PC-9 (cell line): Measurements from ENCODE around the gene SUPV3L1. TPM values are rescaled to one million over a fixed set of nuclear protein-coding genes. Genes with fewer than 3 reads are reported as not detected.
"Not testable (repeated sequence)": the region's sequence is repeated elsewhere in the genome, so short reads cannot be mapped to it uniquely, and the experiment has no call there.

Source experiments
- BruUV-seq: library from RNA; stranded (reverse); fragments of 400-500 nt; replicated peaks from 2 replicates; lab custom pipeline; 2021; lab: Mats Ljungman, UMichigan
- CTCF ChIA-PET: fragments of 300-600 bp; sonication (Branson Sonifier 250); formaldehyde crosslinking; loops from one replicate; lab custom pipeline; 2022; ENCODE audit warnings: antibody characterized with exemption; lab: Charles Lee
- POLR2A ChIA-PET: fragments of 300-600 bp; sonication (Branson Sonifier 250); formaldehyde crosslinking; loops from one replicate; lab custom pipeline; 2022; ENCODE audit warnings: antibody characterized with exemption; ENCODE audit not compliant: unreplicated experiment; lab: Charles Lee
- DNase-seq, 2 experiments: peaks; one replicate each; pipeline versions ENCODE4 v3.0.0 to v3.0.0-alpha.2; 2015 to 2022; ENCODE audit warnings: mixed read lengths in 1 of 2
- H2AFZ ChIP-seq: fragments of 200-600 bp; sonication (generic); 2 replicates; pipeline ENCODE4 v1.8.1; 2017; ENCODE audit warnings: antibody characterized with exemption
- H3F3A ChIP-seq: fragments of 200-600 bp; sonication (generic); 2 replicates; pipeline ENCODE4 v1.8.1; 2017; ENCODE audit warnings: antibody characterized with exemption, mild to moderate bottlenecking, low read depth; ENCODE audit not compliant: insufficient read depth
- H3K27ac ChIP-seq: fragments of 200-600 bp; sonication (generic); 2 replicates; pipeline ENCODE4 v1.6.1; 2016; ENCODE audit warnings: mixed run types
- H3K27me3 ChIP-seq: fragments of 200-600 bp; sonication (generic); 2 replicates; pipeline ENCODE4 v1.6.1; 2016; ENCODE audit warnings: low read depth, mixed run types; ENCODE audit not compliant: insufficient read depth
- H3K36me3 ChIP-seq: fragments of 200-600 bp; sonication (generic); 2 replicates; pipeline ENCODE4 v1.6.1; 2016; ENCODE audit warnings: low read depth, mixed run types
- H3K4me1 ChIP-seq: fragments of 200-600 bp; sonication (generic); replicated peaks from 2 replicates; pipeline ENCODE4 v1.6.1; 2016; ENCODE audit warnings: mixed run types; ENCODE audit not compliant: insufficient read depth
- H3K4me2 ChIP-seq: fragments of 200-600 bp; sonication (generic); 2 replicates; pipeline ENCODE4 v1.6.1; 2017; ENCODE audit warnings: mixed run types
- H3K4me3 ChIP-seq: fragments of 200-600 bp; sonication (generic); 2 replicates; pipeline ENCODE4 v1.6.1; 2016; ENCODE audit warnings: mixed run types
- H3K79me2 ChIP-seq: fragments of 200-600 bp; sonication (generic); 2 replicates; pipeline ENCODE4 v1.6.1; 2017; ENCODE audit warnings: low read depth, mixed run types
- H3K9me2 ChIP-seq: fragments of 200-600 bp; sonication (generic); 2 replicates; pipeline ENCODE4 v1.8.1; 2017; ENCODE audit warnings: mild to moderate bottlenecking; ENCODE audit not compliant: insufficient read depth
- H3K9me3 ChIP-seq: fragments of 200-600 bp; sonication (generic); 2 replicates; pipeline ENCODE4 v1.8.1; 2016; ENCODE audit warnings: low read depth; ENCODE audit not compliant: insufficient read depth
- H4K20me1 ChIP-seq: fragments of 200-600 bp; sonication (generic); 2 replicates; pipeline ENCODE4 v1.8.1; 2017; ENCODE audit not compliant: insufficient read depth
- CTCF ChIP-seq: fragments of 200-600 bp; sonication (generic); conservative IDR thresholded peaks from 2 replicates; pipeline ENCODE4 v1.6.1; 2017; ENCODE audit warnings: mixed run types, antibody characterized with exemption, mild to moderate bottlenecking, moderate library complexity
- EZH2 ChIP-seq: fragments of 200-600 bp; sonication (generic); IDR thresholded peaks from 2 replicates; pipeline ENCODE4 v1.8.0; 2017; ENCODE audit warnings: antibody characterized with exemption, low read depth
- intact Hi-C: fragments of 100-400 bp; cut with micrococcal nuclease; formaldehyde crosslinking; loops from one replicate; pipeline ENCODE4 v1.10.0; 2022; ENCODE audit not compliant: unreplicated experiment
- total RNA-seq: library from RNA; stranded (reverse); gene quantifications from 2 replicates; pipeline ENCODE4 v1.2.3, GENCODE V29; 2021

SUPV3L1 gene
- total RNA-seq, 1 experiment from 2014 or later = 55.7 TPM

GRCh38 chr10:69141304-69141703, 38.7 kb upstream of the SUPV3L1 start:
- Histone ChIP-seq H3K4me2 (no peak overlapping the region), H4K20me1 (peaks cover 24% of the 10 kb centered on the region; the same call in 1 of the 2 replicates), H3K36me3 (peaks cover 19% of the 10 kb centered on the region; the same call in 1 of the 2 replicates), H3K79me2 (peaks cover 73% of the 10 kb centered on the region), H2AFZ (no peak overlapping the region), H3K9me2 (no peaks in the 10 kb centered on the region; the same call in 1 of the 2 replicates), H3K27ac (no peak overlapping the region), H3K4me3 (no peak overlapping the region), H3K9me3 (no peaks in the 10 kb centered on the region), H3K4me1 (no peaks in the 10 kb centered on the region), H3F3A (peaks cover 16% of the 10 kb centered on the region), H3K27me3 (no peaks in the 10 kb centered on the region)
- 0 out of 2 replicates have a peak, but pooled peaks have one; percentile 21 for TF ChIP-seq CTCF
- no peak for TF ChIP-seq EZH2
- intact Hi-C loops = no loop called here
- ChIA-PET CTCF (no interaction called here), POLR2A (no interaction called here)
- BruUV-seq = no TSS peak
- DNase-seq = no peak

DNA sequence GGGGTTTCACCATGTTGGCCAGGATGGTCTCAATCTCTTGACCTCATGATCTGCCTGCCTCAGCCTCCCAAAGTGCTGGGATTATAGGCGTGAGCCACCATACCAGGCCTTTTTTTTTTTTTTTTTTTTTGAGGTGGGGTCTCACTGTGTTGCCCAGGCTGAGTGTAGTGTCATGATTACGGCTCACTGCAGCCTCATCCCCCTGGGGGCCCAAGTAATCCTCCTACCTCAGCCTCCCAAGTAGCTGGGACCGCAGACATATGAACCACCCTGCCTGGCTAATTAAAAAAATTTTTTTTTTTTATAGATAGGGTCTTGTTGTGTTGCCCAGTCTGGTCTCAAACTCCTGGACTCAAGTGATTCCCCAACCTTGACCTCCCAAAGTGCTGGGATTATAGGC, 38.0 kb upstream of the SUPV3L1 start:
- peaks cover 72% of the 10 kb centered on the region for H3K79me2 ChIP-seq
- H3F3A ChIP-seq = peaks cover 13% of the 10 kb centered on the region; the same call in 1 of the 2 replicates
- H3K4me3 ChIP-seq, H3K4me2 ChIP-seq, BruUV-seq, H2AFZ ChIP-seq, H3K9me2 ChIP-seq, H3K27ac ChIP-seq, POLR2A ChIA-PET, H3K9me3 ChIP-seq, intact Hi-C loops, H3K27me3 ChIP-seq, DNase-seq, H3K4me1 ChIP-seq, CTCF ChIA-PET: not testable (repeated sequence)
- H4K20me1 ChIP-seq = peaks cover 21% of the 10 kb centered on the region; the same call in 1 of the 2 replicates
- H3K36me3 ChIP-seq = peaks cover 14% of the 10 kb centered on the region; the same call in 1 of the 2 replicates

- no peak overlapping the region for H3K4me3 ChIP-seq
- peaks cover 74% of the 10 kb centered on the region for H3K79me2 ChIP-seq
- BruUV-seq = no TSS peak
- H3K36me3 ChIP-seq = 0 out of 2 replicates have a peak, but pooled peaks cover 8% of the 10 kb centered on the region
- H2AFZ ChIP-seq = no peak overlapping the region
- H3K4me2 ChIP-seq = no peak overlapping the region
- H3F3A ChIP-seq = peaks cover 13% of the 10 kb centered on the region; the same call in 1 of the 2 replicates
- TF ChIP-seq CTCF = no peak
- no peak for TF ChIP-seq EZH2
- ChIA-PET POLR2A (interaction anchor here (0.6 kb wide), 1 partner anchor 462 kb away, joined by 3 read pairs; no protein-coding TSS in a partner anchor), CTCF (no interaction called here)
- H3K27me3 ChIP-seq = no peaks in the 10 kb centered on the region
- no peaks in the 10 kb centered on the region for H3K9me3 ChIP-seq
- H3K4me1 ChIP-seq = no peaks in the 10 kb centered on the region
- 0 out of 2 replicates have a peak overlapping the region, but pooled peaks have one; percentile 1 for H3K27ac ChIP-seq
- no peaks in the 10 kb centered on the region; the same call in 1 of the 2 replicates for H3K9me2 ChIP-seq
- intact Hi-C loops = no loop called here
- no peak for DNase-seq
- H4K20me1 ChIP-seq = peaks cover 15% of the 10 kb centered on the region
These were observed 37.1 kb upstream of the SUPV3L1 start for GRCh38 chr10:69142983-69143382.
